RWPE1 (cell line): ENCODE results near the gene NIF3L1.

Experiments
- CTCF ChIA-PET: fragments of 350-600 bp; sonication (Branson Sonifier 250); formaldehyde crosslinking; extraction: SDS; loops from one replicate; lab custom pipeline; 2021; lab: Yijun Ruan, JAX
- POLR2A ChIA-PET: fragments of 400-600 bp; formaldehyde crosslinking; extraction: SDS; loops from one replicate; lab custom pipeline; 2020; ENCODE audit warnings: antibody characterized with exemption; ENCODE audit not compliant: low non-redundant PET; lab: Yijun Ruan, JAX
- DNase-seq: peaks from one replicate; pipeline ENCODE4 v3.0.0; 2012; ENCODE audit warnings: low spot score
- H3K27ac ChIP-seq: fragments of 450-650 bp; 2 replicates; pipeline ENCODE4 v1.5.1; 2017
- CTCF ChIP-seq: fragments of 450-650 bp; conservative IDR thresholded peaks from 2 replicates; pipeline ENCODE4 v1.5.1; 2017; ENCODE audit warnings: low read depth, mild to moderate bottlenecking

Gene NIF3L1, protein sequence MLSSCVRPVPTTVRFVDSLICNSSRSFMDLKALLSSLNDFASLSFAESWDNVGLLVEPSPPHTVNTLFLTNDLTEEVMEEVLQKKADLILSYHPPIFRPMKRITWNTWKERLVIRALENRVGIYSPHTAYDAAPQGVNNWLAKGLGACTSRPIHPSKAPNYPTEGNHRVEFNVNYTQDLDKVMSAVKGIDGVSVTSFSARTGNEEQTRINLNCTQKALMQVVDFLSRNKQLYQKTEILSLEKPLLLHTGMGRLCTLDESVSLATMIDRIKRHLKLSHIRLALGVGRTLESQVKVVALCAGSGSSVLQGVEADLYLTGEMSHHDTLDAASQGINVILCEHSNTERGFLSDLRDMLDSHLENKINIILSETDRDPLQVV

GRCh38 chr2:200888704-200889625 lies at the start of gene NIF3L1, which contains the start of gene PPIL3:
Gene NIF3L1 (plus strand): TSS chr2:200889371. CDS start chr2:200891944, 2,573 bp downstream.
Gene PPIL3 (minus strand): TSS chr2:200889077. CDS start chr2:200887615, 1,462 bp downstream.
- H3K27ac ChIP-seq: peak within 1 kb of the TSS; percentile 99
- peak; percentile 91 for DNase-seq
- POLR2A ChIA-PET: interaction anchor here (0.6 to 1.2 kb wide), 2 partner anchors 25 to 260 kb away, joined by 4 to 6 read pairs; partner anchors contain the start of gene CLK1
- no peak for TF ChIP-seq CTCF
- CTCF ChIA-PET: interaction anchor here (0.8 kb wide), 1 partner anchor 18 kb away, joined by 3 read pairs; no protein-coding TSS in a partner anchor

DNA sequence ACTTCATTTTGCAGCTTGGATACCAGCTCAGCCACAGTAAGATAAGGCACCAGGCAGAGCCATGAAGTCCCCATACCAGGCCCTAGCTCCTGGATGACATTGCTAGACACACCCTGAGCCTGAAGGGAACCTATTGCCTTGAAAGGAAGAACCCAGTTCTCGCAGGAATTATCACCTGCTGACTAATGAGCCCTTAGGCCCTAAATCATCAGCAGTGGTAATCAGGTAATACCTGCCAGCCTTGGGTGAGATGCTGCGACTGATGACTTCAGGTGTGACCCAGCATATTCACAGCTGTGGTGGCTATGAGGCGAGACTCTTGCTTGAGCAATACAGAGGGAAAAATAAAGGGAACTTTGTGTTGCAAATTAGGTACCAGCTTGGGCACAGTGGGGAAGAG lies 49.7 kb upstream of the NIF3L1 start:
- DNase-seq: peak; percentile 34
- ChIA-PET POLR2A (no interaction called here), CTCF (no interaction called here)
- no peak overlapping the region for H3K27ac ChIP-seq
- no peak for TF ChIP-seq CTCF

GRCh38 chr2:200843993-200844948 lies 44.9 kb upstream of the NIF3L1 start:
- TF ChIP-seq CTCF: no peak
- H3K27ac ChIP-seq: no peak overlapping the region
- ChIA-PET CTCF (interaction anchor here (1.1 kb wide), 1 partner anchor 131 kb away, joined by 3 read pairs; no protein-coding TSS in a partner anchor), POLR2A (no interaction called here)
- DNase-seq: no peak

DNA sequence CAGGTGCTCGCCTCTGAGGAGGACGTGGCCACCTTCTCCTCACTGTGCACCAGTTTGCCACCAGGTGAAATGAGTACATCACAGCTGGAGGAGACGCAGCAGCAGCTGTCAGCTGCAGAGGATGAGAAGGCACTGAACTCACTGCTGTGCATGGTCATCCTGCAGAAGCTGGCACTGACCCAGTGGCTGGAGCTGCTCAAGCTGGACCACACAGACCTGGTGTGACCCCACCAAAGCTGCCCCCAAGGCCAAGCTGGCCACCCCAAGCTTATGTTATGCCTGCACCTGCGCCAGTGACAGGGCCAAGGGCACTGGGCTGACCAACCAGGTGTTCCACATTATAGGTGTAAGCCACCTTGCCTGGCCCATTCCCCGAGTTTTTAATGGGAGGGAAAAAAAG lies 44.0 kb upstream of the NIF3L1 start:
- TF ChIP-seq CTCF: no peak
- DNase-seq: no peak
- ChIA-PET CTCF (interaction anchor here (1.1 kb wide), 1 partner anchor 132 kb away, joined by 3 read pairs; no protein-coding TSS in a partner anchor), POLR2A (no interaction called here)
- no peak overlapping the region; the same call in 1 of the 2 replicates for H3K27ac ChIP-seq

GRCh38 chr2:200845669-200846325 lies 43.4 kb upstream of the NIF3L1 start:
- H3K27ac ChIP-seq: peak overlapping the region; percentile 10; the same call in 1 of the 2 replicates
- POLR2A ChIA-PET: no interaction called here
- no peak for DNase-seq
- TF ChIP-seq CTCF: no peak
- CTCF ChIA-PET: no interaction called here
